ENCODE measurements around the gene MPC1L. TPM values are rescaled to one million over a fixed set of nuclear protein-coding genes. Genes with fewer than 3 reads are reported as not detected.

Gene MPC1L
- total RNA-seq, 1 donor from 2014 or later = not detected

- H3K27ac Mint-ChIP-seq (ENCODE audit: unreplicated experiment) = no peak overlapping the region
- no peaks in the 10 kb centered on the region for H3K9me3 Mint-ChIP-seq
- H3K27me3 Mint-ChIP-seq (ENCODE audit: low read depth) = no peaks in the 10 kb centered on the region
- H3K4me1 Mint-ChIP-seq = no peaks in the 10 kb centered on the region
- no peak overlapping the region for H3K4me3 Mint-ChIP-seq
- no peak for TF ChIP-seq CTCF (conservative IDR thresholded peaks at IDR 0.05)
- peaks cover 10% of the 10 kb centered on the region for H3K36me3 Mint-ChIP-seq (ENCODE audit: low read depth)
- DNase-seq (ENCODE audit: low read depth, low spot score) = no peak
These were observed 19.8 kb upstream of the MPC1L start for GRCh38 chrX:40603446-40603845.

- Mint-ChIP-seq H3K4me1 (no peaks in the 10 kb centered on the region), H3K27me3 (ENCODE audit: low read depth) (no peaks in the 10 kb centered on the region), H3K36me3 (ENCODE audit: low read depth) (peaks cover 5% of the 10 kb centered on the region), H3K9me3 (no peaks in the 10 kb centered on the region), H3K27ac (ENCODE audit: unreplicated experiment) (no peak overlapping the region), H3K4me3 (no peak overlapping the region)
- DNase-seq (ENCODE audit: low read depth, low spot score) = no peak
- TF ChIP-seq CTCF (conservative IDR thresholded peaks at IDR 0.05) = no peak
These were observed 15.8 kb upstream of the MPC1L start for GRCh38 chrX:40607381-40607780.

GRCh38 chrX:40612511-40612910, 10.7 kb upstream of the MPC1L start:
- no peak for TF ChIP-seq CTCF (conservative IDR thresholded peaks at IDR 0.05)
- no peak for DNase-seq (ENCODE audit: low read depth, low spot score)
- H3K36me3 Mint-ChIP-seq (ENCODE audit: low read depth) = no peaks in the 10 kb centered on the region
- no peaks in the 10 kb centered on the region for H3K4me1 Mint-ChIP-seq
- no peaks in the 10 kb centered on the region for H3K27me3 Mint-ChIP-seq (ENCODE audit: low read depth)
- no peak overlapping the region for H3K27ac Mint-ChIP-seq (ENCODE audit: unreplicated experiment)
- H3K4me3 Mint-ChIP-seq = no peak overlapping the region
- H3K9me3 Mint-ChIP-seq = peaks cover under 1% of the 10 kb centered on the region

- peaks cover 5% of the 10 kb centered on the region for H3K9me3 Mint-ChIP-seq
- H3K27ac Mint-ChIP-seq (ENCODE audit: unreplicated experiment) = no peak overlapping the region
- no peaks in the 10 kb centered on the region for H3K27me3 Mint-ChIP-seq (ENCODE audit: low read depth)
These were observed 7.3 kb upstream of the MPC1L start for GRCh38 chrX:40615976-40616375.

GRCh38 chrX:40617566-40617965, 5.7 kb upstream of the MPC1L start:
- DNase-seq (ENCODE audit: low read depth, low spot score) = no peak
- Mint-ChIP-seq H3K4me1 (no peaks in the 10 kb centered on the region), H3K27me3 (ENCODE audit: low read depth) (no peaks in the 10 kb centered on the region), H3K27ac (ENCODE audit: unreplicated experiment) (no peak overlapping the region), H3K9me3 (peaks cover 5% of the 10 kb centered on the region), H3K4me3 (no peak overlapping the region), H3K36me3 (ENCODE audit: low read depth) (no peaks in the 10 kb centered on the region)
- TF ChIP-seq CTCF (conservative IDR thresholded peaks at IDR 0.05) = no peak

More at GRCh38 chrX:40615976-40616375, 7.3 kb upstream of the MPC1L start:
- no peak overlapping the region for H3K4me3 Mint-ChIP-seq
- no peaks in the 10 kb centered on the region for H3K4me1 Mint-ChIP-seq
- no peaks in the 10 kb centered on the region for H3K36me3 Mint-ChIP-seq (ENCODE audit: low read depth)
- no peak for TF ChIP-seq CTCF (conservative IDR thresholded peaks at IDR 0.05)
- DNase-seq (ENCODE audit: low read depth, low spot score) = no peak

All from neural crest cell (in vitro differentiated cells).